HCT116 (cell line): Measurements from ENCODE around the gene ARFGEF3.

Experiments
- CTCF ChIP-seq, 3 experiments: fragments of 200-600 bp in 1 of 3; sonication (generic) in 1 of 3; IDR thresholded peaks in 2 of 3; conservative IDR thresholded peaks in 1 of 3; 2 replicates each; pipeline ENCODE4 v1.5.1; 2012 to 2017; ENCODE audit warnings: low read depth in 2 of 3, low read length in 2 of 3, antibody characterized with exemption in 1 of 3, borderline replicate concordance in 1 of 3, control low read depth in 1 of 3, mild to moderate bottlenecking in 1 of 3, mixed read lengths in 1 of 3, mixed run types in 1 of 3, moderate library complexity in 1 of 3; ENCODE audit not compliant: insufficient read depth in 1 of 3
- POLR2A ChIP-seq: IDR thresholded peaks from 2 replicates; pipeline ENCODE4 v1.7.0; 2011; ENCODE audit warnings: borderline replicate concordance; ENCODE audit not compliant: insufficient read depth, insufficient read length; ENCODE audit errors: extremely low read depth
- SIN3A ChIP-seq: IDR thresholded peaks from 2 replicates; pipeline ENCODE4 v1.6.1; 2012; ENCODE audit warnings: low read depth

- TF ChIP-seq CTCF (IDR thresholded peaks at IDR 0.05 in 2 of 3, conservative IDR thresholded peaks at IDR 0.05 in 1 of 3; ENCODE audit: borderline replicate concordance in 1 of 3, insufficient read depth in 1 of 3, low read depth in 2 of 3, low read length in 2 of 3) (no peak), POLR2A (no peak), SIN3A (no peak)
Observed at GRCh38 chr6:138246650-138247440, 85.1 kb downstream of the ARFGEF3 start.
